Measurements from ENCODE around the gene HES3.

The HES3 gene

DNA sequence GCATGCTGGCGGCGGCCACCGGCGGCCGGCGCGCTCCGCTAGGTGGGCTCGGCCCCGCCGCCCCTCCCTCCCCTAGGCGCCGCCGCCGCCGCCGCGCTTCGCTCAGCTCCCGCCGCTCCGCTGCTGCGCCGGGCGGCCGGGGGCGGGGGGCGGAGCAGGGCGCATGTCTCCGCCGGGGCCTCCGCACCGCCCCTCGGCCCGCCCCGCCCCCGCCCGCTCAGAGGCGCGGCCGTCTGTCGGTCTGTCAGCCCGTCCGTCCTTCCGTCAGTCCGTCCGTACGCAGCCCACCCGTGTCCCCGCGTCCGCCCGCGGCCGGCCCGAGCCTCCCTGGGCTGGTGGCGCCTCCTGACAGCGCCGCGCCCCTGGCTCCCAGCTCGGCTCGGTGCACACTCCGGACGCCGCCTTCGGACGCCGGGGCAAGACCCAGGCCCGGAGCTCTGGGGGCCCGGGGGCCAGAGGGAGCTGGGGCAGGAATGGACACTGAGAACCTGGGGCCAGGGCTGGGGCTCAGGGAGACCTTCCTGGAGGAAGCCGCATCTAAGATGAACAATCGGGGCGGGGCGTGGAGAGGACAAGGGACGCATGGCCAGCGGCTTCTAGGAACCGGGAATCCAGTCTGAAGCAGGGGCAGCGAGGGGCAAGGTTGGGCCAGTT lies 17.1 kb downstream of the HES3 start, which contains the start of gene GPR153:
TSS of gene GPR153 (minus strand) at position 138 of the 654 bp plus-strand sequence. CDS start 6,193 bp downstream, outside the sequence.
- DNase-seq: peak in 4 of 51 donors; percentile 11 to 32 (median 18)

DNA sequence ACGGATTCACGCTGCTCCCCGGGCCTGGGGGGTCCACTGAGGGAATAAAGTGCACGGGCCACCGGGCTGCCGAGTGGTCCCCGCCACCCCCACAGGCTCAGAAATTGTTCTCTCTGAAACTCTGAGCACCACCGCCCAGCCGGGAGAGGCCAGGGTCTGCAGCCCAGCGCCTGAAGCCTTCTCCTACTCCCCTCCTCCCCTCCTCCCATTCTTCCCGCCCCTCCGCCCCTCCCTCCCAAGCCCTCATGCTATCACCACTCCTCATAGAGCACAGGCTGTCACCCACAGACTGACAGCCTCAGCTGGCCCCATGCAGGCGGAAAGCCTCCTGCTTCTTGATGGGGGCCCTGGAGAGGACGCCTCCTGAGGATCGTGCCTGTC lies 17.6 kb downstream of the HES3 start:
- DNase-seq: no peak

DNA sequence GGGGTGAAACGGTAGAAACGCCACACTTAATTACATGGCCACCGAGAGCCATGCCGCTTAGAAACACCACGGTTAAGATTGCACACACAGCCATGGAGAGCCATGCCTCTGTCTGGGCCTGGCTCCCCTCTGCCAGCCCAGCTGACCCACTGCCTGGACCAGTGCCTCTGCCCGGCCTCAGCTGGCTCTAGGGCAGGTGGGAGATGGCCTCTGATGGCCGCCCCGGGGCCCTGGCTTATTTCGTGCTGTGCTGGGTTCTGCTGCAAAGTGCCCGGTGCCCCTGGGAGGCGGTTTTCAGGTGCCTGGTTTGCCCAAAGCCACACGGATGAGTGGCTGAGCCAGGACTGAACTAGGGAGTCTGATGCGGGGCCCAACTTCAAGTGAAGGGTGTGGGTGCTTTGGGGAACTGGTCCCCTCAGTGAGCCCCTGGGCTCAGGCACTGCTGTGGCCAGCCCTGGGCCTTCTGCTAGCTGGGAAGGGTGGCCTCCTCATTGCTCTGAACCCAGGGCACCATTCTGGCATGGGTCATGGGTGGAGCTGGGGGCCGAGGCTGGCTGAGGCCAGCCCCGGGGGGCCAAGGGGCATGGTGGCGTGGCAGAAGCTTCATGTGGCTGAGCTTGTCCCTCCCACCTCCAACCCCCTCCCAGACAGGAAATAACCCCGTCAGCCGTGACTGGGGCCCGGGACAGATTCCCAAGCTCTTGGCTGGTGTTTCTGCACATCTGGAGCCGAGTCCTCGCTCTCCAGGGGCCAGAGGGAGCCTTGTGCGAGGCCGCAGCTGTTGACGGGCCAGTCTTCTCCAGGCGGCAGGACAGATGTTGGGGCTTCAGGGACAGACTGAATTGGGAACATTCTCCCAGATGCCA lies 18.8 kb downstream of the HES3 start:
- DNase-seq: peak in 1 of 51 donors; percentile 20

DNA sequence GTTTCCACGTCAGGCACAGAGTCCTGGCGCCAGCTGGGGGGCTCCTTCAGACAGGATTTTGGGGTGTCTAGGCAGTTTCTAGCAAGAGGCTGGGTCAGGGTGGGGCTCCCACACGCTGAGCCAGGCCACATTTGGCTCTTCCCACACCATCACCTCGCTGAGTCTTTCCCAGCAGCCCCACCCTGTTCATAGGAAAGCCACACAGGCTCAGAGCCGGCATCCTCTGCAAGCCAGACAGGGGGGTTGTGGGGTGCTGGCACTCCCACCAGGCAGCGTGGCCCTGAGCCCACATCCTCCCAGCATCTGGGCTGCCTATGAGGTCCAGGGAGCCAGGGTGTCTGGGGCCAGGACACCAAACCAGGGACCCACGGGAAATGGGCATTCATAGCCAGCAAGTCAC lies 19.7 kb downstream of the HES3 start:
- DNase-seq: no peak

DNA sequence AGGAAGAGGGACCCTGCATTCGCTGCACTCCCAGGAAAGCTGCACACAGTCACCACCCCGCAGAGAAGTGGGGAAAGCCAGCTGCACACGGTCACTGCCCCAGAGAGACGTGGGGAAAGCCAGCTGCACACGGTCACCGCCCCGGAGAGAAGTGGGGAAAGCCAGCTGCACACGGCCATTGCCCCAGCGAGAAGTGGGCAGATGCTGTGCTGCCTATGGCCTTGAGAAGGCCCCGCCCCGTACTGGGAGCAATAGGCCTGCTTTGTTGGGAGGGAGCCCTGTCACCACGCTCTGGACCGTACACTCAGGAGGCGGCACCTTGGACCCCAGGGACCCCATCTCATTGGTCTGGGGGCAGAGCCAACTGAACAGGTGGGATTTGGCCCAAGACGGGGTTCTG lies 21.2 kb downstream of the HES3 start:
- DNase-seq: no peak

DNA sequence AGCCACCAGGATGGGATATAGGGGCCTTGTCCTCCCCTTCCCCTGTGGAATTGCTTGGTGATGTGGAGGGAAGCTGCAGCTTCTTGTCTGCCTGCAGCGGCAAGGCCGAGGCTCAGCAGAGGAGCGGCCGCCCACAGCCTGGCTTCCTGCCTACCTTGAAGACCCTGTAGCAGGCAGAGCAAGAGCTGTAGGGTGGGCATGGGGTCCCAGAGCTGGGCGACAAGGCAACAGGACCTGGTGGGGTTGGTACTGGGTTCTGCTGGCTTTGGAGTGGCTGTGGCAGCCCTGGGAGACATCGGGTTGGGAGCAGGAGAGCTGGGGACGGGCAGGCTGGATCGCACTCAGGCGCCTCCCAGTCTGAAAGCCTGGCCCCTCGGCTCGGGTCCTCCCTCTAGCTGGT lies 22.7 kb downstream of the HES3 start:
- no peak for DNase-seq

DNA sequence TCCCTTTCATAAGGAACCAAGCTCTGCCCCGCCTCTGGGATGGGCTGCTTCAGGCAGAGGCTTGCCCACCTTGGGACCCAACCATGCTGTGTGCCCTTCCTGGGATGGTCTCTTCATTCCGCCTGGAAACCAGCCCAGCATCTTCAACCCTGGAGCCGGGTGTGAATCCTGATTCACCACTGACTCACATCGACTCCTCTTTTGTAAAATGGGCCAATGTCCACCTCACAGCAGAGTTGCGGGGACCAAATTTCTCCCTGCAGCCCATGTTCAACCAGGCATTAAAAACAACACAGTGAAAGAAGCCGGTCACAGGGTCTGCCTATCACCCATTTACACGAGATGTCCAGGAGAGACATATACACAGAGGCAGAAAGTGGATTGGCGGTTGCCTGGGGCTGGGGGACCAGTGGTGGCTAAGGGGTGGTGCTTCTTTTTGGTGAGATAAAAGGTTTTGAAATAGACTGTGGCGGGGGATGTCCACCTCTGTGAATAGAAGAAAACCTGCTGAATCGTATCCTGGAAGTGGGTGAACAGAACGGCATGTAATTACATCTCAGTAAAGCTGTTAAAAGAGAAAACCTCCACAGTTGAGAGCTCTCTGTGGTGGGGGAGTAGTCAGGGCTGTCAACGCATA lies 23.8 kb downstream of the HES3 start:
- no peak for DNase-seq

DNA sequence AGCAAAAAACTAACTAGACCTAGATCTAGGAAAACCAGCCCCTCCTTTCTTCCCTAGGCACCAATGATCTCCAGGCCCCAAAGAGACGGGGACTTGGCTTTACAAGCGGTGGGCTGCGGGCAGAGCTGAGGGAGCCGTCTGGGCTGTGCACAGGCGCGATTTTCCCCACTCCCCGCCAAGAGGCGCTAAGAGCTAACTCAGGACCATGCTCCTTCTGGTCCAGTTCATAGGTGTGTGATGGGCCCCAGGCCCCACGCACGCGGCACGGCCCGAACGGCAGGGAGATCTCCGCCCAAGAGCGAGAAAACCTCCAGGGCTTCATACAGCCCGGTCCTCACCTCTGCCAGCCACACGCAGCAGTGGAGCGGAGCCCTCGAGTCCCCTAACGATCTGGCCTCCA lies 24.4 kb downstream of the HES3 start:
- DNase-seq: no peak

DNA sequence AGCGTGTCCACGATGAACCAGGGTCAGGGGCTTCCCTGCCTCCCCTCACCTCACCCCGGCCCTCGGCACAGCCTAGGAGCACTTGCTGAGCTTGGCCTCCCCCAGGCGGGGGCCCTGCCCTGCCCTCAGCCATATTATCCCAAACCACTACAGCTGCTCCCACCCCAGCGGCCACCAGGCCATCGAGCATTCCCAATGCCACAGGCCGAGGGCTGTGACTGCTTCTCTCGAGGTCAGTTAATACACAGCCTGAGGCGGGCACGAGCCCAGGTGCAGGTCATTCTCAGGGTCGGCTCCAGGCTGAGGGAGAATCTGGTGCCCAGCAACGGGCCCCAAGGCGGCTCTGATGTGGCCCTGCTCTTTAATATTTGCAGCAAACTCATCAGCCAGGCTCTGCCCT lies 25.3 kb downstream of the HES3 start:
- DNase-seq: no peak

DNA sequence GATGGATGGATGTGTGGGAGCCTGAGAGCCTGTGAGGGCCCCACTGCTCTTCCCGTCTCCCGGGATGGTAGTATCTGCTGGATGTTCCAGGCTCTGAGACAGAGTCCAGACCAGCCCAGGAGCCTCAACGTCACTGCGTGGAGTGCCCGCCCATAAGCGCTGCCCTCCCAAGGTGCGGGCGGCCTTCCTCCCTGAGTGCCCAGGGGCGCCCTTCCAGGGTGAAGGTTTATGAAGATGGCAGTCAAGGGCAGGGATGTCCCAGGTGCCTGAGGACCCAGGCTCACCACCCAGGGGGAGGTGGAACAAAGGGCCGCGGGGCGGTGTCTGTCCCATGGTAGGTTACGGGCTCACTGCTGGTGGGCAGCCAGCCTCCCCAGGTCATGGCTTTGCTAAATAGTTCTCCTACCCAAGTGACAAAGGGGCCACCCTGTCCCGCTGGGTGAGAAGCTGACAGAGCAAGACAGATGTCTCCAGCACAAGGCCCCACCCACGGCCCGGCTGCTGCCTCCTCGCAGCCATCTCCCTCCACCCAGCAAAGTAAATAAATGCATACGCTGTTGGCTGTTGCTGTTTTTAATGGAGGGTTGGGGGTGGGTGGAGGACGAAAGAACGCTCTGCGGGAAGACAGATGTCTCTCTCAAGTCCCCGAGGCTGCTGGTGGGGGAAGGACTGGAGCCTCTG lies 25.9 kb downstream of the HES3 start:
- no peak for DNase-seq

DNA sequence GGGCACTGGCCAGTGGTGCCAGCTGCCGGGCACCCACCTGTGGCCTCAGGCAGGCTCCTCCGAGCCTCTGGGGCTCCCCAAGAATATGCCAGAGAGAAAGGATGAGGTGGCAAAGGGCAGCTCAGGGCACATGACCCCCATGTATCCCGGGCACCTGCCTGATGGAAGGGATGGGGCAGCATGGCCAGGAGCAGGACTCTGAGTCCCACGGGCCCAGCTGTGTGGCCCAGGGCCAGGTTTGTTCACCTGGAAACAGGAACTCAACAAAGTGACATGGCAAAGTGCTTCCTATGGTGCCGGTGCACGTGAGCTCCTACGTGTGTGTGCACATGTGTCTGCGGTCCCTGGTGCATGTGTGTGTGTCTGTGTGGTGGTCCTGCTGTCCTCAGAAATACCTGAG lies 26.4 kb downstream of the HES3 start:
- no peak for DNase-seq

DNA sequence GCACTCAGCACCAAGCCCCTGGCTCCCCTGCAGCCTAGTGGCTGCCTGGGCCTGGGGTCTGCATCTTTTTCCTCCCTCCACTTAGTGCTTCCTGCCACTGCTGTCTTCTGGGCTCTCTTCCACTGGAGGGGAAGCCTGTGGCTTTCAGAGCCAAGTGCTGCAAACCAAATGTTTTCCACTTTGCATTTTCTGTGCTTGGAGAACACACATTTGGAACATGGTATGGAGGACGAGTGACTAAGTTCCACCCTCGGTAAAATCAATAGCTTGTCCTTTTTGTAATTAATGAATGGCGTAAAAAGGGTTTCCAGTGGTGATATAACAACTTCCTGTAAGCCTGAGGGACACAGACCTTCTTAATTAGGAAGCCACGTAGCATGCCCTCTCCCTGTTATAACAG lies 27.0 kb downstream of the HES3 start:
- DNase-seq: no peak

DNA sequence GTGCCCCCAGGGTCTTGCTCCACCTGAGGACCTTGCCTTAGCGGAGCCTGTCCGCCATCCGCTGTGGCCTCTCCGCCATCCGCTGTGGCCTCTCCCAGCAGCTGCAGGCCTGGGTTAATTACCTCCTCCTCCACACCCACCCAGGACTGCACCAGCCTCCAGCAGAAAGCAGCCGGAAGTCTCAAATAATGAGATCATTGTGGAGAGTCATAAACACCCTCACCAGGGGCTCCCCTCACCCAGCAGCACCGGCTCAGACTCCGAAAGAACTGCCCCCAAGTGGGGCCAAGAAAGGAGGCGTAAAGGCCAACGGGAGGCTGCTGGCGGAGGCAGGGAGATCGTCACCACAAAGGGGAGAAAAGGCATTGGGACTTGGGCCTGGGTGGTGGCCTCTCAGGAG lies 27.6 kb downstream of the HES3 start:
- DNase-seq: no peak

DNA sequence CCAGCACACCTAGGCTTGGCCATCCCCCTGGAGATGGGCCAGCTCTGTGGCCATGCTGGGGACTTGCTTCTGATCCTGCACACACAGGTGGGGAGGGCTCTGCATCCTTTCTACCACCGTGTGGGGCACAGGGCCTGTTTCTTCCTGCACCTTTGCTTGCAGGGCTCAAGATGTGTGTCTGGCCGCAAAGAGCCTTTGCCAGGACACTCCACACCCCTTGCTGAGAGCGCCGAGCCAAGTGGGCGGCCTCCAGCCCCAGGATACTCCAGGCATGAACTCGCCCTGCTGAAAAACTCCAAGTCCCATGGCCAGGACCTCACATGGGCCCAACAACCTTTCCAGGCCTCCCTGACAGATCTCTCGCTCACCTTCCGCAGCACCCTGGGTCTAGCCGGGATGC lies 28.5 kb downstream of the HES3 start:
- DNase-seq: no peak

DNA sequence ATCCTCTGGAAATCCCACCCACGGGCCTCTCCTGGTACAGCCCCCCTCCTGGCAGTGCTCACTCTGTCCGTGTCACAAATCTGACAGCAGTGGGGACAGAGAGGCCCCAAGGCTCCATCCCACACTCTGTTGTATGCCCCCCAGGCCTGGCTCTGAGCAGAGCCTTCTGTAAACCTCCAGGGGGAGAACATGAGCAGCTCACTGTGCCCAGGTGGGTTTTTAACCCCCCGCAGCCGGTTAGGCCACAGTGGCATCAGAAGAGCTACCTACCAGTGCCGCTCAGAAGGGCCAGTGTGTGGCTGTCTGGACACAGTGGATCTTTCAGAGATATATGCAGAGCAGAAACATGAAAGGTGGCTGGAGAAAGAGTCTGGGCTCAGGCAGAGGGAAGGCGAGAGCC lies 28.9 kb downstream of the HES3 start:
- peak in 1 of 51 donors; percentile 61 for DNase-seq

DNA sequence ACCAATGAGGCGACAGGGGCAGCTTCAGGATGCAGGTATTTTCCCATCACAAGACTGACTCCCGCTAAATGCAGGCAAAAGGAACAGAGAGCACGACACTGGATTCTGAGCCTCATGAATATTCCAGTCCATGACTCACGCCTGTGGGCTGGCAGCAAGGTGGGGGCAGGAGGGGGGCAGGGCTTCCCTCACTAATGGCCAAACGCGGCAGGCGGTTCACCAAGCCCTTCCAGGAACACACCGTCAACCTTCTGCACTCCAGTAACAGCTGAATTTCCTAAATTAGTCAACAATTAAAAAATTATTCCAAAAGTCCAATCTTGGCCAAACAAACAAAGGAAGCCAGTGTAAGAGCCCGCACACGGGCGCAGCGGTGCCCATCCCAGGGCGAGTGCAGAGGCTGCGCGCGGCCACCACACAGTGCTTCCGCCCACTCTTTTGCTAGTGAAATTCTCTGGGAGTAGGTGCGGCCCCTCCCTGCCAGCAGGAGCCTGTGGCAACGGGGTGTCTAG lies 29.5 kb downstream of the HES3 start:
- DNase-seq: peak in 37 of 51 donors; percentile 8 to 76 (median 40)

DNA sequence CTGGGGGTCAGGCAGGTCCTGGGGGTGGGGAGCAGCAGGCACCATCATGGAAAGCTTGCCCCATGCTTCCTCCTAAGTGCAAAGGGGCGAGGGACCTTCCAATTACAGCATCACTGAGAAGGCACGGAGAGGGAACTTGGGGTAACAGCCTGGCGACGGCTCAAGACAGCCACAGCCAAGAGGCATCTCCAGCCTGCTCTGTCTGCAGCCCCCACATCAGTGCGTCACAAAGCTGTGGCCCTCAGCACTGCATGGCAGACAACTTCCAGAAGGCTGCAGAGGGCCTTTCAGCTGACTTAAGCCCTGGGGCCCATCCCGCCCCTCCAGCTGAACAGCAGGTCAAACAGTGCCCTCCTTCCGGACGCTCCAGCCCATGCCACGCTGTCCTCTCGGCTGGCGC lies 30.1 kb downstream of the HES3 start:
- no peak for DNase-seq

DNA sequence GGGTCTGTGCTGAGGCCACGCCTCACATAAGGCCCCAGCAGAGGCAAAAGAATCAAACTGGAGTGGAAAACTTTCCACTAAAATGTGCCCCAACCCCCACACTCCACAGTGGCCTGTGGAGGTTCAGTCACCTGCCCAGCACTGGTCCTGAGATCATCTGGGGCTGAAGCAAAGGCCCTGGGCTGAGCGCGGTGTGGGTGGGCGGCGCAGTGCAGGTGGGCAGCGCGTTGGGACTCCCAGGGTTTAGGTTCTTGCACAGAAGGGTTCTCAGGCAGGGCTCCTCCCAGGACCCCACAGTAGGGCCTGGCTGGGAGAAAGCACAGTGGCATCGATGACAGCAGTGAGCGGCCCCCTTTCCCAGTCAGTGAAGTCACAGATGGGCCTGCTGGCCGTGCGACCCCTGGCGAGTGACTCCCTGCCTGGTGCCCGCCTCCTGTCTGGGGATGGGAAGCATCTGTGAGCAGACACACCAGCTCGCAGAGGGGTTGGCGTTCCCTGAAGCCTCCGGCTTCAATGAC lies 30.7 kb downstream of the HES3 start:
- DNase-seq: no peak

DNA sequence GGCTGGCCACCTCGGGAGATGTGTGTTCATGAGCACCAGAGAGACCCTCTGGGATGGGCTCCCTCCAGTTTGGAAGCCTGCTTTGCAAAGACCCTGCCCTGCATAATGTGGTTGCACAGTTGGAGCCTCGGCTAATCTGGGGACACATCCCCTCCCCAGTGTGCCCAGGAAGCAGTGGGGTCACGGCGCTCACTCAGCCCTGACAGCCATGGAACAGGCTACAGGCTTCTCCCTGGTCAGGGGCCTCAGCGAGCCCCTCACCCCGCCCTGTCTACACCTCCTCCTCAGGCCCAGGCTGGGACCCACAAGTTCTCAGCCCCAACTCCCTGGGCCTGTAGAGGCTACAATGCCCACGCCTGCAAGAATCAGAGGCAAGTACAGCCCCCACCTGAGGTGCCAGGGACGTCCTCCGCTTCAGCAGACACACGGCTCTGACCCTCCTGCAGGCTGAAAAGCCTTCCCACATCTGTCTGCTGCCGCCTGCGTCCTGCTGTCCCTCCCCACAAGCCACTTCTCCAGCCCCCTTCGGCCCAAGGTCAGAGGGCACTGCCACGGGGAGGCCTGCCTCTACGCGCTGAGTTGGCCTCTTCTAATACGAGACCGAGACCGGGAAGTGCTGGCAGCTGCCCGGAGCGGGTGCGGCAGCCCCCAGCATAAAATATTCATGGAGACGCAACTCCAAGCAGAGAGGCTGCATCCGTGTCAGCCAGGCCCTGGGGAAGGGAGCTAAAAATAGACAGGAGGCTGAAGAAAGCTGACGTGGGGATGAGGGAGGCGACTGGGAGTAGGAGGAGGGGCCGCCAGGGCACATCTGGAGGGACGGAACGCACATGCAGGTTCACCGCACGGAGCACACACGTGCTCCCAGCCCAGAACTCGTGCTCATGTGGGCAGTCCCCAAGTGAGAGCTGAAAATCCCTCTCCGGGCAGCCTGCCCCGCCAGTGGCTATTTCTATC lies 32.1 kb downstream of the HES3 start:
- peak in 24 of 51 donors; percentile 6 to 59 (median 26) for DNase-seq
